DMS153 treated with DMSO at 0.1 percent for 48 hours (cell line): ENCODE data around the gene DUOXA1.

ENCODE experiments used
- DNase-seq: peaks from one replicate; lab custom pipeline; 2025; ENCODE audit not compliant: unreplicated experiment; lab: John Stamatoyannopoulos, UW

The DUOXA1 gene

DNA sequence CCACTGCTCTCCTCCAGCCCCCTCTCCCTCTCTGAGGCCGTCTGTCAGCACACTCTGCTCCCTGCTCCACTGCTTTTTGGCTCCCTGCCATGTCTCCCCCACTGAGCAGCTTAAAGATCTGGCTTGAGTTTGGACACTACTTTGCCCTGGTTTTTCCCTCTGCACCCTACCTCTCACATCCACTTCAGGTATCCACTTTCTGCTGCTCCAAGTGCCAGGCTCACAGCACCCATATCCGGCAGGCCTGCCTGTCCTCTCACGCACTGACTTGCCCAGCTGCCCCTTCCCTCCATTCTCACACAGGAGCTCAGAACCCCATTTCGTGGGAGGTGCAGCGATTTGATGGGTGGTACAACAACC is 3.9 kb upstream of the DUOXA1 start:
- DNase-seq, result no peak

DNA sequence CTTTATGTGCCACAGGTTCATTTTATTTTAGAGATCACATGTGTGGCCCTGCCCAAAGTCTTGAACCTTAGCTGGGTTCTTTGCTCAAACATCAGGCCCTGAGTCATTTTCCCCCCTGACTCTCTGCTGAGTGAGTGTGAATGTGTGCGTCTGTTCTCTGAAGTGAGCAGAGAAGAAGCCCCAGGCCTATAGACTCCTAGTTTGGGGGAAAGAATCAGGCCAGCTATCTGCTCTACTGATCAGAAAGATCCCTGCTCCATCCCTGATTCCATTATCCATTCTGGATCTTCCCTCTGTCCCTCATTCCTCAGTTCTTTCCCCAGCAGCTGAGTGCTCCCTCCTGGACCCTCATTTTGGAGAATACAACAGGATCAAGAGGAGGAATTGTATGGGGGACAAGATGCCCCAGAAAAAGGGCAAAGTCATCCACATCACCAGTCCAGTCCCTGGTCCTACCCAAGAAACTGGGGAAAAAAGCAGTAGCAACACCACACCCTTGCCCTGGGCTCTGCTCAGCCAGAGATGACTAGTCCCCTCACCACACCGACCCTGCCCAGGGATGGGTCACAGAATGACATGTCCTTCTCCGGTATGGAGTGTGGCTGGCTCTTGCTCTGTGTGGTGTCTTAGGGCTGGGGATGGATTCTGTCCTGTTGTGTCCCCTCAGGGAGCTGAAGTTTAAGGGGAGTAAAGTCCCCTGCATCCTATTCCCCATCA is 3.3 kb upstream of the DUOXA1 start:
- DNase-seq, result no peak

DNA sequence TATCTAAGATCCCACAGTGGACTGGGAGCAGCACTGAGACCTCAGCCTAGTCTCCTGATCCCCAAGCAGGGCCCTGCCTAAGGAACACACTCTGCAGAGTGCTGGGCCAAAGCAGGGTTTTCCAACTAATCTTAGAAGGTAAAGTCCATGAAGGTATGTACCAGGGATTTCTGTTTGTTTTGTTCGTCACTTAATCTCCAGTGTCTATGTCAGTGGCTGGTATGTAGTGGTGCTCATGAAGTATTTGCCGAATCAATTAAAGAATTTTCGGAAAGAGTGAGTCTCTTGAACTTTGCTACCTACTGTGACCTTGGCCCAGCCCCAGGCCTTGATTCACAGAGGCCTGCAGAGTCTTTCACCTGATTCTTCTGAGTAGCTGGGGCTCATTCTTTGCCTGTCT is 1.8 kb upstream of the DUOXA1 start:
- no peak for DNase-seq

DNA sequence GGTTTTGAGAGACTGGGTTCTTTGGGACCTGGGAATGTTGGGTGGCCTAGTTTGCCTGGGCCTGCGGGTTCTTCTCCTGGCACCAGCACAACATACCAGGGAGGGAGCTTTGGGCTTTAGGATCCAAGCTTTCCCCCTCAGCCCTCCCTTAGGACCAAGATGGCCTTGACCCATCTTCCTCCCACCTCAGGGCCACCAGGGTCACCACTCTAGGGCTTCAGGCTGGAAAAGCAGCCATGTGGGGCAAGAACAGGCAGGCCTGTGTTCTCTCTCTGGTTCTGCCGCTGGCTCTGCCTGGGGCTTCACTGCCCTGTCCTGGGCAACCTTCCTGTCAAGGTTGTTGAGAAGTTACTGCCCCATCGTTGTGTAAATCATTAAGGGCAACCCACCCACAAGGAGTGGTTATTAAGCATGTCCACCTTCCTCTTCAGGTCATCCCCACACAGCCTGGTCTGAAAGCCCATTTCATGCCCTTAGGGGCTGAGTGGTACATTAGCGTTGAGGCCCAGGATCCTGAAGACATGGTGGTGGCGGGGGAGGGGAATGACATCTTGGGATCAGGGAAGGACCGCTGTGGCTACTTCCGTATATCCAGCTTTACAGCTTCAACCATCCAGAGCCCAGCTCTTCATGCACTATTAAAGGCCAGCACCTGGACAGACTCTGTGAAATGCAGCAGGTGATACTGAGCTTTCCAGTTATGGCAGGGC is 767 bp upstream of the DUOXA1 start:
- DNase-seq, result no peak

DNA sequence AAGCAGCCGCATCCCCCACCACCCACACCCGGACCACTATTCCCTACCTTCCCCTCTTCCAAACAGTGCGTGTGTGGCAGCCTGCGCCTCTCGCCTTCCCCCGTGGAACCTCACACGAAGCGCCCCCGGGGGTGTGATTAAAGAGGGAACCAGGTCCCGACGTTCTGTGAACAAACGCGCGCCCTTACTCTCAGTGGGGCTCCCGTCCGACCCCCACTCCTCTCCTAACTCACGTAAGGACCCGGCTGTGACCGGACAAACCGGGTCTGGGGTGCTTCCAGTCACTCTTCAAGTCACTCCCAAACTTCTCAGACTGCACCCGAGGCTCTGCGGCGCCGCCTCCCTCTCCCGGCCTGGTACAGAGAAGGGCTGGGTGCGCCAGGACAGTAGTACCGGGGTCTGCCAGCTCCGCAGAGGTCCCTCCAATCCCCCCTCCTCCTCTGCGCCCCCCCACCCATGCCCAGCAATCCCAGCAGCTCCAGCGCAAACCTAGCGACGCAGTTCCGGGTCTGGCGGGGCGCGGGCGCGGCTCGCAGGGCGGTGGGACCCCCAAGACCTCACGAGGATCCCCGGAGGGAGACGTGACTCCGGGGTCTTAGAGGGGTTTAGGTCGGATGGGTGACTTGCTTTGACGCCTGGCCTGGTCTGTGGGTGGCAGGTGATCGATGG is 574 bp downstream of the DUOXA1 start:
- DNase-seq, result no peak

DNA sequence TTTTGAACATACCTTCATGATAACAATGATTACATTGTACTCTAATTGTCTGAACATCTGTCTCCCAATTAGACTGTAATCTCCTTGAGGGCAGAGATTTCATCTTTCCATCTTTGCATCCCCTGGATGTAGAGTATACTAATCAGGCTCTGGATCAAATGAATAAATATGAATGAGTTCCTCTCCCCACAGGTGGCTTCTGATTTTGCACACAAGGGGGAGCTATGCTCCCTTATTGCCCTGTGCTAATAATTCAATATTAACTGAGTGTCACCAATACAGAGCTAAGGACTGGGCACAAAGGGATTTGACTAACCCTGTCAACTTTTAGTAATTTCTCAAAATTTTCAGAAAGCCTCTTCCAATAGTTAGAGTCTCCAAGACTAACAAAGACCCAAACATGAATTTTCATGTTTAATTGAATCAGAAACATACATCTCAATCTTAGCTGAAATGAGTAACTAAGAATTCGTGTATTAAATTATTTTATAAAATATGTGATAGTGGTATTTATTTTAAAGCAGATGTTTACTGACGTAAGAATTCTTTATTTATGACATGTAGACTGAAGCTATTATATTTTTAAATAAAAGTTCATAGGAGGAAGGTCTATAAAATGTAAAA is 3.0 kb downstream of the DUOXA1 start:
- DNase-seq, result no peak

DNA sequence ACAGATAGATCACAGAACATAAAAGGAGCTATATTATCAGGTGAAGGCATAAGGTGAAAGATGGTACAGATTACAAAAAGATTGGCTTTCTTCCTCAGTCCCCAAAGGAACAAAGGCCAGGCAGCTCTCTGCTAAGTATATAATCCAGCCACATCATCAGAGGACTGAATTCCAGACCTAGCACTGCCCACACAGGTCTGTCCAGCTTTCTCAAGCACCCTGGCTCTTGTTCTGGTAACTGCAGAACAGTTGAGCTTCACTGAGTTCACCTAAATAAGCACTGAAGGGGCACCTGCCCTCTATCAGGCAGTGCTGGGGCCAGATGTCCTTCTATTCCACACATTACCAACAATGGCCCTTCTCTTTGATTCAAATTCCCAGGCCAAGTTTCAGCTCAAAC is 6.3 kb downstream of the DUOXA1 start:
- DNase-seq, result no peak

DNA sequence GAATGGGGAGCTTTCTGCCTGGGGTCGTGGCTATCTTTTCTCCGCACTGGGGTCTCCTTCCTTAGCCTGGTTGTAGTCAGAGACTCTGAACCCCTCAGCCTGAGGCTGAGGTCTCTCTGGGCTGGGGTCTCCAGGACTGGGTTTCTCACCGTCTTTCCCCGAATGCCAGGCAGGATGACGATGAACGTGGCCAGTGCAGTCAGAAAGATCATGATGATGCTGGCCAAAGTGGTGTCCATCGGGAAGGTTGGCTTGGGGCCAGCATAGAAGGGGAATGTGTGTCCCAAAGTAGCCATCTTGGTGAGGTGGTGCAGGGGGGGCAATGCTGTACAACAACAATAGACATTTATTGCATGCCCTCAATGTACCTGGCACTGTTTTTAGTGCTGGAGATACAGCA is 7.0 kb downstream of the DUOXA1 start:
- no peak for DNase-seq

DNA sequence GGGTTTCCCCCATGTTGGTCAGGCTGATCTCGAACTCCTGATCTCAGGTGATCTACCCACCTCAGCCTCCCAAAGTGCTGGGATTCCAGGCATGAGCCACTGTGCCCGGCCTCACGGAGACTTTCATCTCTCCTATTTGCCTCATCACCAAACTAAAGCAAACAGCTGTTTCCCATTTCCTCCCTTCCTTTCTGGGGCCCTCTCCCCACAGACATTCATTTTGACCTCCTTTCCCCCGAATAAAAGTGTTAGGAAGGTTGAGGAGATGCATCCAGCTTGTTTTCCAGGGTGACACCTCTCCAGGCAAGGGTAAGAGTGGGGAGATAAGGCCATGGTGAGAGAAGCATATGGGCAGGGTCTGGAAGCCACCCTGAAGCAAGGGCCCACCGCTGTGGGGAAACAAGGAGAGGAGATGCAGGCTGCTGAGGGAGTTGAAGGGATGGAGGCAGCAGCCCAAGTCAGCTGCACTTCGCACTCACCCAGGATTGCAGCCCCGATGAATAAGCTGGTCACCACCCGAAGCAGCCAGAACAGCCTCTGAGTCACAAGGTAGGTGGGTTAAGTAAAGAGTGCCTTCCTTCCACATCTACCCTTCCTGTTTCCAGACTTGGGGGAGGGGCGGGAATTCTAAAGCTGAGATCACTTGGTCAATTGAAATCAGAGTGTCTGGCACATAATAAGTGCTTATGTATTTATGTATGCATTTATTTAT is 7.8 kb downstream of the DUOXA1 start:
- no peak for DNase-seq

DNA sequence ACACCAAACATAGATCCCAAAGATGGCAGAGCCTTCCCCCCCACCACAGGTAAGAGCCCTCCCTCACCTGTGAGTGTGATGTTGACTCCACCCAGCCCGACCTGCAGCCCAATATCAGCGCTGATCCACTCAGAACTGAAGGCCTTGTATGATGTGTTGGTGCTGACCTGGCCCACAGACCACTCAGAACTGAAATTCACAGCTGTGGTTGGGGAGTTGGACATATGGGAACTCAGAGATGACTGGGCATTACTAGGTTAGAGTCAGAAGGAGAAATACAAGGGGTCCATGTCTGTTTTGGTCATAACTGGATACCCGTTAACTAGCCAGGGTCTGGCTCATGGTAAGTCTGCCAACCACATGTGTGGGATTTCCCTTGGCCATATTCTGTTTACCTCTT is 8.7 kb downstream of the DUOXA1 start:
- DNase-seq, result no peak

DNA sequence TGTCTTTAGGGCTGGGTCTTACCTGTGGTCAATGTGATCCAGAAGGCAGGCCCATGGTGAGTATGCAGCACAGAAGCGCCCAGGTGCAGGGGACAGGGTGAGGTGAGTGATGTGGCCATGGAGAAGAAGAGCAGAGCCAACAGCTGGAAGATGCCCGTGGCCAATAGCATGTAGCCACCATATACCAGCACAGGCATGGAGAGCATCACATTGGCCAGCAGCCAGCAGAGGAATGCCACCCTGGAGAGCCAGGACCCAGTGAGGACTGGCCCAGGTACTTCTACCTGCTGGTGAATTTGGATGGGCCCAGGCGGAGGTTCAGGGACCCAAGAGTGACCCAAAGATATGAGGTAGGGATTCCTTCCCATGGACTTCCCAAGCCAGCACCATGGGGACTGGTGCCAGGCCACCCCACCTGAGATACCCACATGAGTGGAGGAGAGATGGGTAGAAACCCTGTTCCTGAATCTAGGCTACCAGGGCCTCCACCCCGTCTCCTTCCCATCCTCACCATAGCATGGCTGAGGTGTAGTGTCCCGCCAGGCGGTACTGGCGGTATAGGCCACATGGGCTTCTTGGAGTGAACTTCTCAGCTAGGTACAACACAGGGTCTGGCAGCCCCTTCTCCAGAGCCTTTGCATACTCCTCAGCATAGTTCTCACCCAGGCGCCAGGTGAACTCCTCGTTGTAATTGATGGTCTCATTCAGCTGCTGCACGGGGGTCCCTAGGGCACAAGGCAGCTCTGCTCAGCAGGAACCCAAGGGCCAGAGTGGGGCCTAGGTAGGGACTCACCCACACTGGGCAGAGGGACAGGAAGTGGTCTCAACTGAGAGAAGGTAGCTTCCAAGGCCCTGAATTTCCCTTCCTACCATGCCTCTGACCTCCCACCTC is 9.4 kb downstream of the DUOXA1 start:
- DNase-seq, result no peak

DNA sequence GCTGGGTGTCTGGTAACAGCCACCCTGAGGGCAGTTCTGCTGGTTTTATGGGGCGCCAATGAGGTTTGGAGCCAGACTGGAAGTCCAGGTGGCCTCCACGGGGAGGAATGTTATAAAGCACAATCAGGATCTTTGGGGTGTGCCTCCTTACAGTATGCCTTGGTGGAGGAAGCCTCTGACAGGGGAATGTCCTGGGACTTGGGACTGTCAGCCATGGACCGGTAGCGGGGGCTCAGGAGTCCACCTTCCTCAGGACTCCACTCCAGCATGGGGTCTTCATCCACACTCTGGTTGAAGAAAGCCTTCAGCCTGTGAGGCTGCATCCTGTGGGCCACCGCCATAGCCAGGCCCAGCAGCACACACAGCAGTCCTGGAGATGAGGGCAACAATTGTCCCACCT is 10.7 kb downstream of the DUOXA1 start:
- DNase-seq, result no peak

DNA sequence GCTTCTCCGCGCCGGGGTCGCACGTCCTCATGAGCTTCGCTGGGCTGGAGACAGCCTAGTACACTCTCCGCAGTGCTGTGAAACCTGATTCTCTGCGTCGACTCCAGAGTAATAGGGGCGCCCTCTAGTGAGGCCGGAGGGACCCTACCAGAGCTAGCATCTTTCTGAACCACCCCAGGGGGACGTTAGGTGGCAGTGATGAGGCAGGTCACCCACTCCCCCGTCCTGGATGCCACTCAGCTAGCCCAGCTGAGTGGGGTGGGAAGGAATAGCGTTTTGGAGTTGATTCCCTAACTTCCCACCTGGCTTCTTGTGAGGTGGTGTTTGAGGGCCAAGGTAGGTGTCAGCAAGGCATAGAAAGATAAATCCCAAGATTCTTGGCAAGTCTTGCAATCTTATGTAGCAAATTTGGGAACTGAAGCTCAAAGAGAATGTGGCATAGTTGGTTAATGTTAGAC is 11.5 kb downstream of the DUOXA1 start:
- DNase-seq, result peak; percentile 68

DNA sequence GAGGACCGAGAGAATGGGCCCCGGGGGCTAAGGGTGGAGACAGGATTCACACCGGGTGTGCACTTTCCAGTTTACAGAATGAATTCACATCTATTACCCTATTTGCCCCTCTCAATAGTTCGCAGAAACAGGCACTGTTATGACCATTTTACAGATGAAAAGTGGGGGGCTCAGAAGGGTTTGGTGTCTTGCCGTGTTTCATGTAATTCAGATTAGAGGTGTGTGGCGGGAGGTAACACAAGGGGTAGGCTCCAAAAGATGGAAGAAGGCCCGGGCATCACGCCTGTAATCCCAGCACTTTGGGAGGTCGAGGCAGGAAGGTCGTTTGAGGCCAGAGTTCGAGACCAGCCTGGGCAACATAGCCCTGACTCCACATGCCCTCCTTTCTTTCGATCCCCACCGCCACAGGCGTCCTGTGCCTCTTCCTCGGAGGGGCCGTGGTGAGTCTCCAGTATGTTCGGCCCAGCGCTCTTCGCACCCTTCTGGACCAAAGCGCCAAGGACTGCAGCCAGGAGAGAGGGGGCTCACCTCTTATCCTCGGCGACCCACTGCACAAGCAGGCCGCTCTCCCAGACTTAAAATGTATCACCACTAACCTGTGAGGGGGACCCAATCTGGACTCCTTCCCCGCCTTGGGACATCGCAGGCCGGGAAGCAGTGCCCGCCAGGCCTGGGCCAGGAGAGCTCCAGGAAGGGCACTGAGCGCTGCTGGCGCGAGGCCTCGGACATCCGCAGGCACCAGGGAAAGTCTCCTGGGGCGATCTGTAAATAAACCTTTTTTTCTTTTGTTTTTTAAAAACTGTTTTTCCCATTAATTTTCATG is 12.2 kb downstream of the DUOXA1 start:
- DNase-seq, result no peak

DNA sequence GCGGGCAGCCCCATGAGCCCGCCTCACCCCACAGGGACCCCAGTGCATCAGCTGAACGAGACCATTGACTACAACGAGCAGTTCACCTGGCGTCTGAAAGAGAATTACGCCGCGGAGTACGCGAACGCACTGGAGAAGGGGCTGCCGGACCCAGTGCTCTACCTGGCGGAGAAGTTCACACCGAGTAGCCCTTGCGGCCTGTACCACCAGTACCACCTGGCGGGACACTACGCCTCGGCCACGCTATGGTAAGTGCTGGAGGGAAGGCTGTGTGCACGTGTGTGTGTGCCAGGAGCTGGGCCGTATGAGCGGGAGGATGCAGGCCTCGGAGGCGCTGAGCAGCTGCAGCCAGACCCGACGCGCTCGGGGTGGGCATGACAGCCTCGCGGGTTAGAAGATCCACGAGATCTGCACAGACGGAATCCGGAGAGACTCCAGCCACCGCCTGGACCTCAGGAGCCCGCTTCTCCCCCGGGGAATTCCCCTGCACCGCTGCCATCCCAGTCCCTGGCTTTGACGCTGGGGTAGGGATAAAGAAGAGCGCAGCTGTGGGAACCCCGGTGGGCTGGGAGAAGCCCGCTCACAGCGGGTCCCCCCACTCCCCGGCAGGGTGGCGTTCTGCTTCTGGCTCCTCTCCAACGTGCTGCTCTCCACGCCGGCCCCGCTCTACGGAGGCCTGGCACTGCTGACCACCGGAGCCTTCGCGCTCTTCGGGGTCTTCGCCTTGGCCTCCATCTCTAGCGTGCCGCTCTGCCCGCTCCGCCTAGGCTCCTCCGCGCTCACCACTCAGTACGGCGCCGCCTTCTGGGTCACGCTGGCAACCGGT is 13.0 kb downstream of the DUOXA1 start:
- no peak for DNase-seq

DNA sequence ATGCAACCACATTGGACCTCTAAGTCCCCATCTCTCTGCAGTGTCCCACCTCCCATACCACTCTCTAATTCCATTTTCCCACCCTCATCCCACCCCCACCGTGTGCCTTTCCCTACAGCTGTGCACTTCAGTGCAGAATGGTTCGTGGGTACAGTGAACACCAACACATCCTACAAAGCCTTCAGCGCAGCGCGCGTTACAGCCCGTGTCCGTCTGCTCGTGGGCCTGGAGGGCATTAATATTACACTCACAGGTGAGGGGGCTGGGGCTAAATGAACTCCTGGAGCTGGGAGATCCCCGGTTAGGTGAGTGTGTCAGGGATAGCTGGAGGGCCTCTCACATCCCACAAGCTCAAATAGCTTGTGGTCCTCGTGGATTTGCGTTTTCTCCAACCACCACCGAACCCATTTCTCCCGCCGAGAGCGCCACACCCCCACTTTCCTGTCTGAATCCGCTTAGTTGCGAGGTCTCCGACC is 13.6 kb downstream of the DUOXA1 start:
- DNase-seq, result no peak

DNA sequence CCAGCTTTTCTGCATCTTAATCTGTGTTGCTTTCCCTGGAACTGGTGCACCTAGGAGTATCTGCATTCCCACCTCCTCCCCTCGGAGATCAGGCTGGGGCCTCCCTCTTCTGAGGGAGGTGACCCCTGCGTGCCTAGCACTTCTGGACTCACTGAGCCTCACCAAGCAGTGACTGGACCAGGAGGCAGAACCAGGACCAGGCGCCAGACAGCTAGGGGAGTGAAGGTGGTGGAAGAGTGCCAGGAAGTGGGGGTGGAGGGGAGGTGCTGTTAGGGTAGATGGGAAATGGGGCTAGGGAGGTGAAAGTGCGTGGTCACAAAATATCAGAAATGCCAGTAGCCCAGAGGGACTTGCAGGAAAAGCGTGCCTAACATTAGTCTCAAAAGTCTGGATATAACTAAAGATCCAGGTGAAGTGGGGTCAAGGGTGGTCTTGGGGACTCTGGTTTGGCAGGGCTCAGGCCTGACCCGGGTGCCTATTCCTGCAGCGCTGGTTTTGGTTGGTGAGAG is 14.3 kb downstream of the DUOXA1 start:
- no peak for DNase-seq

DNA sequence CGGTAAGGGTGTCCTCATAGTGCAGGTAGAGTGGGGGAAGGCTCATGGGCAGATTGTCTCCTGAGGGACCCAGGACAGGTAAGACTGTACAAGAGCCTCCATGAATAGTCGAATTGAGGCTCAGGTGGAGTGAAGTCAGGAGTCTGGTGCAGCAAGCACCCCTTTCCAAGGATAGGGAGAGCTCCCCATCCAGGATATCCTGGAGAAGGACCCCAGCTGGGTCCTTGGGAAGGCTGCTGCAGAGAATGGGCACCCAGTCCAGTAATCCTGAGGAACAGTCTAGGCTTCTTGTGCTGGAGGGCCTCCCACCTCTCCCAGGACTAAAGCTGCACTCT is 15.0 kb downstream of the DUOXA1 start:
- DNase-seq, result no peak
